ENCODE data around the gene SCG5.

GRCh38 chr15:32706704-32707103, 65.2 kb downstream of the SCG5 start:
- TF ChIP-seq CTCF (IDR thresholded peaks at IDR 0.05; ENCODE audit: low read depth, low read length) (no peak), EZH2phosphoT487 (IDR thresholded peaks at IDR 0.05; ENCODE audit: low read depth) (no peak)

Data from OCI-LY3 (cell line).